K562 (cell line): ENCODE results near the gene SPOUT1. TPM values are rescaled to one million over a fixed set of nuclear protein-coding genes. Genes with fewer than 3 reads are reported as not detected.

Source experiments
- ATF7 ChIP-seq: fragments of 450-650 bp; IDR thresholded peaks from 2 replicates; pipeline ENCODE4 v1.7.1; 2014; ENCODE audit warnings: mild to moderate bottlenecking, moderate library complexity
- BCOR ChIP-seq: fragments of 450-650 bp; IDR thresholded peaks from 2 replicates; pipeline ENCODE4 v1.6.1; 2016
- HMGN3 ChIP-seq: IDR thresholded peaks from 2 replicates; pipeline ENCODE4 v1.6.1; 2011; ENCODE audit warnings: borderline replicate concordance, low read depth, mild to moderate bottlenecking, mixed read lengths, low read length; ENCODE audit not compliant: insufficient read length; ENCODE audit errors: extremely low read depth
- HNRNPK ChIP-seq: fragments of 200-400 bp; formaldehyde crosslinking; IDR thresholded peaks from one replicate; pipeline ENCODE4 v1.6.1; 2018; ENCODE audit warnings: mild to moderate bottlenecking, low read depth, low read length; ENCODE audit not compliant: poor library complexity, severe bottlenecking
- KHSRP ChIP-seq: fragments of 450-650 bp; IDR thresholded peaks from 2 replicates; pipeline ENCODE4 v1.6.1; 2017
- KLF1 ChIP-seq: fragments of 450-650 bp; IDR thresholded peaks from 2 replicates; pipeline ENCODE4 v1.6.1; 2016; ENCODE audit warnings: missing genetic modification characterization, missing compliant biosample characterization
- POLR2G ChIP-seq: fragments of 200-400 bp; formaldehyde crosslinking; IDR thresholded peaks from 2 replicates; pipeline ENCODE4 v1.6.1; 2017; ENCODE audit warnings: low read depth, mild to moderate bottlenecking, antibody characterized with exemption, low read length, moderate library complexity
- POLR3A ChIP-seq: IDR thresholded peaks from 2 replicates; pipeline ENCODE4 v1.6.1; 2011; ENCODE audit warnings: borderline replicate concordance, mild to moderate bottlenecking, moderate library complexity; ENCODE audit not compliant: insufficient read length, insufficient read depth; ENCODE audit errors: extremely low read depth
- RAD21 ChIP-seq, 2 experiments: fragments of 250-450 bp in 1 of 2; fragments of 450-650 bp in 1 of 2; sonication (Bioruptor Pico) in 1 of 2; formaldehyde crosslinking in 1 of 2; IDR thresholded peaks in 1 of 2; conservative IDR thresholded peaks in 1 of 2; 2 replicates each; pipeline versions ENCODE4 v1.4.0 to v1.8.0; 2020 to 2022; ENCODE audit warnings: mild to moderate bottlenecking in 2 of 2, moderate library complexity in 1 of 2
- ZNF24 ChIP-seq: fragments of 450-650 bp; IDR thresholded peaks from 2 replicates; pipeline ENCODE4 v1.6.1; 2016
- polyA plus RNA-seq, 8 experiments: library from polyadenylated mRNA; depleted of rRNA in 4 of 8; stranded (reverse) in 5 of 8; unstranded in 3 of 8; fragments of >200 nt; fragmentation: Nextera tagmentation in 2 of 8; fragmentation: Illumina TruSeq in 1 of 8; extraction: Ambion mirVana in 2 of 8; extraction: Trizol in 1 of 8; gene quantifications; 2 replicates each; pipeline versions ENCODE4 v1.2.1 to v1.2.3, GENCODE V29; 2011 to 2014; ENCODE audit warnings: inconsistent platforms in 1 of 8, missing spikeins in 1 of 8
- total RNA-seq, 7 experiments: library from RNA; depleted of rRNA in 6 of 7; stranded (reverse); fragments of >200 nt in 6 of 7; fragmentation: Illumina TruSeq in 2 of 7; extraction: Trizol in 2 of 7; gene quantifications; 2 replicates each; pipeline versions ENCODE4 v1.2.1 to v1.2.3, GENCODE V29; 2011 to 2021; ENCODE audit warnings: low replicate concordance in 1 of 7
- TF ChIP-seq, protein P1 (sequence below), 3 experiments: IDR thresholded peaks in 2 of 3; conservative IDR thresholded peaks in 1 of 3; 2 replicates each; pipeline ENCODE4 v1.5.1; 2011 to 2012; ENCODE audit warnings: low read length in 3 of 3, mild to moderate bottlenecking in 3 of 3, control low read depth in 2 of 3, improper control_type of control experiment in 1 of 3, inconsistent platforms in 1 of 3, low read depth in 1 of 3, mixed read lengths in 1 of 3, moderate library complexity in 1 of 3; ENCODE audit not compliant: insufficient read depth in 2 of 3
- TF ChIP-seq, protein P2 (sequence below): fragments of 250-450 bp; sonication (Bioruptor Pico); IDR thresholded peaks from 2 replicates; pipeline ENCODE4 v1.5.1; 2021; ENCODE audit warnings: mild to moderate bottlenecking
- TF ChIP-seq, protein P3 (sequence below), 2 experiments: fragments of 450-650 bp; formaldehyde crosslinking in 1 of 2; IDR thresholded peaks; 2 replicates each; pipeline versions ENCODE4 v1.4.0 to v1.6.1; 2014 to 2020; ENCODE audit warnings: mild to moderate bottlenecking in 2 of 2, borderline replicate concordance in 1 of 2, low read depth in 1 of 2
- TF ChIP-seq, protein P4 (sequence below): IDR thresholded peaks from 2 replicates; pipeline ENCODE4 v1.6.1; 2012; ENCODE audit warnings: low read depth, low read length, improper control_type of control experiment, borderline replicate concordance

SPOUT1 gene
- total and polyA plus RNA-seq, 9 of the 15 experiments (the other 6 are each of a cell fraction or from before 2014, with no cell fraction given) = 10.6 to 121 (median 37.4) TPM

DNA sequence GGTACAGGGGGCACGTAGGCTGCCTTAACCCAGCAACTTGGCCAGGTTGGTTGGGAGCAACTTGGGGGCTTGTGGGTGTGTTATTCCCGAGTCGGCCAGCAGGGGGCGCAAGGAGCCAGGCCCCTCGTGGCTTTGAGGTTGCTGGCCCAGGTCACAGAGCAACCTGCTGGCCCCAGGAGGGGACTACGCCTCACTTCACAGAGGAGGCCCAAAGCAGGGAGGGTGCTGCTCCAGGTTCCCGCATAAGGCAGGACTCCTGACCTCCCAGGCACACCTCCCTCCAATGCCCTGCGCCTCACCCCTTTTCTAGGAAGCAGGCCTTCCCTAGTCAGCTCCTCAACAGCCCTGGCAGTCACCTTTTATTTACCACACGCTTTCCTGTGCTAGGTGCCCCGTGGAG, 34.1 kb upstream of the SPOUT1 start (continued):
- TF ChIP-seq, protein P1, sequence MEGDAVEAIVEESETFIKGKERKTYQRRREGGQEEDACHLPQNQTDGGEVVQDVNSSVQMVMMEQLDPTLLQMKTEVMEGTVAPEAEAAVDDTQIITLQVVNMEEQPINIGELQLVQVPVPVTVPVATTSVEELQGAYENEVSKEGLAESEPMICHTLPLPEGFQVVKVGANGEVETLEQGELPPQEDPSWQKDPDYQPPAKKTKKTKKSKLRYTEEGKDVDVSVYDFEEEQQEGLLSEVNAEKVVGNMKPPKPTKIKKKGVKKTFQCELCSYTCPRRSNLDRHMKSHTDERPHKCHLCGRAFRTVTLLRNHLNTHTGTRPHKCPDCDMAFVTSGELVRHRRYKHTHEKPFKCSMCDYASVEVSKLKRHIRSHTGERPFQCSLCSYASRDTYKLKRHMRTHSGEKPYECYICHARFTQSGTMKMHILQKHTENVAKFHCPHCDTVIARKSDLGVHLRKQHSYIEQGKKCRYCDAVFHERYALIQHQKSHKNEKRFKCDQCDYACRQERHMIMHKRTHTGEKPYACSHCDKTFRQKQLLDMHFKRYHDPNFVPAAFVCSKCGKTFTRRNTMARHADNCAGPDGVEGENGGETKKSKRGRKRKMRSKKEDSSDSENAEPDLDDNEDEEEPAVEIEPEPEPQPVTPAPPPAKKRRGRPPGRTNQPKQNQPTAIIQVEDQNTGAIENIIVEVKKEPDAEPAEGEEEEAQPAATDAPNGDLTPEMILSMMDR (IDR thresholded peaks at IDR 0.05 in 2 of 3, conservative IDR thresholded peaks at IDR 0.05 in 1 of 3; ENCODE audit: insufficient read depth in 2 of 3, low read depth in 1 of 3, low read length in 3 of 3) = peak; percentile 93 to 99 (median 97)
- peak; percentile 80 to 89 for TF ChIP-seq RAD21 (CRISPR knock-in tag; conservative IDR thresholded peaks at IDR 0.05 in 1 of 2, IDR thresholded peaks at IDR 0.05 in 1 of 2)
- TF ChIP-seq, protein P2, sequence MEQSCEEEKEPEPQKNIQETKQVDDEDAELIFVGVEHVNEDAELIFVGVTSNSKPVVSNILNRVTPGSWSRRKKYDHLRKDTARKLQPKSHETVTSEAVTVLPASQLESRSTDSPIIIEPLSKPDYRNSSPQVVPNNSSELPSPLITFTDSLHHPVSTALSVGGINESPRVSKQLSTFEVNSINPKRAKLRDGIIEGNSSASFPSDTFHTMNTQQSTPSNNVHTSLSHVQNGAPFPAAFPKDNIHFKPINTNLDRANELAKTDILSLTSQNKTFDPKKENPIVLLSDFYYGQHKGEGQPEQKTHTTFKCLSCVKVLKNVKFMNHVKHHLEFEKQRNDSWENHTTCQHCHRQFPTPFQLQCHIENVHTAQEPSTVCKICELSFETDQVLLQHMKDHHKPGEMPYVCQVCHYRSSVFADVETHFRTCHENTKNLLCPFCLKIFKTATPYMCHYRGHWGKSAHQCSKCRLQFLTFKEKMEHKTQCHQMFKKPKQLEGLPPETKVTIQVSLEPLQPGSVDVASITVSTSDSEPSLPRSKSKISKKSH = no peak
- no peak for TF ChIP-seq HMGN3
- 0 out of 2 replicates have a peak, but pooled peaks have one; percentile 12 for TF ChIP-seq ATF7
- TF ChIP-seq KHSRP = no peak
- TF ChIP-seq, protein P3, sequence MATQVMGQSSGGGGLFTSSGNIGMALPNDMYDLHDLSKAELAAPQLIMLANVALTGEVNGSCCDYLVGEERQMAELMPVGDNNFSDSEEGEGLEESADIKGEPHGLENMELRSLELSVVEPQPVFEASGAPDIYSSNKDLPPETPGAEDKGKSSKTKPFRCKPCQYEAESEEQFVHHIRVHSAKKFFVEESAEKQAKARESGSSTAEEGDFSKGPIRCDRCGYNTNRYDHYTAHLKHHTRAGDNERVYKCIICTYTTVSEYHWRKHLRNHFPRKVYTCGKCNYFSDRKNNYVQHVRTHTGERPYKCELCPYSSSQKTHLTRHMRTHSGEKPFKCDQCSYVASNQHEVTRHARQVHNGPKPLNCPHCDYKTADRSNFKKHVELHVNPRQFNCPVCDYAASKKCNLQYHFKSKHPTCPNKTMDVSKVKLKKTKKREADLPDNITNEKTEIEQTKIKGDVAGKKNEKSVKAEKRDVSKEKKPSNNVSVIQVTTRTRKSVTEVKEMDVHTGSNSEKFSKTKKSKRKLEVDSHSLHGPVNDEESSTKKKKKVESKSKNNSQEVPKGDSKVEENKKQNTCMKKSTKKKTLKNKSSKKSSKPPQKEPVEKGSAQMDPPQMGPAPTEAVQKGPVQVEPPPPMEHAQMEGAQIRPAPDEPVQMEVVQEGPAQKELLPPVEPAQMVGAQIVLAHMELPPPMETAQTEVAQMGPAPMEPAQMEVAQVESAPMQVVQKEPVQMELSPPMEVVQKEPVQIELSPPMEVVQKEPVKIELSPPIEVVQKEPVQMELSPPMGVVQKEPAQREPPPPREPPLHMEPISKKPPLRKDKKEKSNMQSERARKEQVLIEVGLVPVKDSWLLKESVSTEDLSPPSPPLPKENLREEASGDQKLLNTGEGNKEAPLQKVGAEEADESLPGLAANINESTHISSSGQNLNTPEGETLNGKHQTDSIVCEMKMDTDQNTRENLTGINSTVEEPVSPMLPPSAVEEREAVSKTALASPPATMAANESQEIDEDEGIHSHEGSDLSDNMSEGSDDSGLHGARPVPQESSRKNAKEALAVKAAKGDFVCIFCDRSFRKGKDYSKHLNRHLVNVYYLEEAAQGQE (IDR thresholded peaks at IDR 0.05; ENCODE audit: borderline replicate concordance) = peak; percentile 84
- TF ChIP-seq, protein P3 (CRISPR knock-in tag; IDR thresholded peaks at IDR 0.05; ENCODE audit: low read depth) = no peak
- no peak for TF ChIP-seq HNRNPK
- TF ChIP-seq, protein P4, sequence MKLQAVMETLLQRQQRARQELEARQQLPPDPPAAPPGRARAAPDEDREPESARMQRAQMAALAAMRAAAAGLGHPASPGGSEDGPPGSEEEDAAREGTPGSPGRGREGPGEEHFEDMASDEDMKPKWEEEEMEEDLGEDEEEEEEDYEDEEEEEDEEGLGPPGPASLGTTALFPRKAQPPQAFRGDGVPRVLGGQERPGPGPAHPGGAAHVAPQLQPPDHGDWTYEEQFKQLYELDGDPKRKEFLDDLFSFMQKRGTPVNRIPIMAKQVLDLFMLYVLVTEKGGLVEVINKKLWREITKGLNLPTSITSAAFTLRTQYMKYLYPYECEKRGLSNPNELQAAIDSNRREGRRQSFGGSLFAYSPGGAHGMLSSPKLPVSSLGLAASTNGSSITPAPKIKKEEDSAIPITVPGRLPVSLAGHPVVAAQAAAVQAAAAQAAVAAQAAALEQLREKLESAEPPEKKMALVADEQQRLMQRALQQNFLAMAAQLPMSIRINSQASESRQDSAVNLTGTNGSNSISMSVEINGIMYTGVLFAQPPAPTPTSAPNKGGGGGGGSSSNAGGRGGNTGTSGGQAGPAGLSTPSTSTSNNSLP = no peak
- TF ChIP-seq BCOR = no peak
- peak; percentile 48; the same call in 1 of the 2 replicates for TF ChIP-seq POLR2G
- no peak for TF ChIP-seq POLR3A
- no peak for TF ChIP-seq ZNF24
- peak; percentile 32; the same call in 1 of the 2 replicates for TF ChIP-seq KLF1 (tag)
